Transverse colon (tissue), 4 donors: ENCODE data around the gene SYPL1. TPM values are rescaled to one million over a fixed set of nuclear protein-coding genes. Genes with fewer than 3 reads are reported as not detected.
"Not testable (repeated sequence)": the region's sequence is repeated elsewhere in the genome, so short reads cannot be mapped to it uniquely, and the experiment has no call there.

Source experiments
- DNase-seq: peaks from one replicate; pipeline ENCODE4 v3.0.0-alpha.2; 2019
- H3K27ac ChIP-seq, 4 donors: fragments of 200-600 bp; sonication (generic); 2 replicates each; pipeline ENCODE4 v1.5.1; 2016 to 2018; ENCODE audit warnings: inconsistent platforms in 4 of 4
- H3K27me3 ChIP-seq: fragments of 200-600 bp; sonication (generic); 2 replicates; pipeline ENCODE4 v1.5.1; 2017; ENCODE audit warnings: inconsistent platforms
- H3K36me3 ChIP-seq, 4 donors: fragments of 200-600 bp; sonication (generic); 2 replicates each; pipeline ENCODE4 v1.5.1; 2017 to 2019; ENCODE audit warnings: inconsistent platforms in 4 of 4
- H3K4me1 ChIP-seq, 4 donors: fragments of 200-600 bp; sonication (generic); 2 replicates each; pipeline ENCODE4 v1.5.1; 2017 to 2020; ENCODE audit warnings: inconsistent platforms in 4 of 4
- H3K4me3 ChIP-seq, 4 donors: fragments of 200-600 bp; sonication (generic); 1 replicate in 1 of 4; 2 replicates in 3 of 4; pipeline versions ENCODE4 v1.5.1 to v1.6.1; 2017 to 2019; ENCODE audit warnings: inconsistent platforms in 4 of 4
- H3K9me3 ChIP-seq, 2 donors: fragments of 200-600 bp; sonication (generic); 2 replicates each; pipeline ENCODE4 v1.5.1; 2017 to 2019; ENCODE audit warnings: inconsistent platforms in 2 of 2
- CTCF ChIP-seq, 5 experiments: fragments of 200-600 bp in 3 of 5; fragments of 450-650 bp in 2 of 5; sonication (generic) in 3 of 5; IDR thresholded peaks; 1 replicate in 2 of 5; 2 replicates in 3 of 5; pipeline ENCODE4 v1.5.1; 2016 to 2017; ENCODE audit warnings: antibody characterized with exemption in 5 of 5, inconsistent platforms in 3 of 5, mild to moderate bottlenecking in 2 of 5, moderate library complexity in 1 of 5
- EP300 ChIP-seq: sonication (generic); formaldehyde crosslinking; IDR thresholded peaks from one replicate; pipeline ENCODE4 v1.6.1; 2017; ENCODE audit warnings: antibody characterized with exemption, low read depth
- POLR2A ChIP-seq: fragments of 450-650 bp; IDR thresholded peaks from one replicate; pipeline ENCODE4 v1.6.1; 2016; ENCODE audit warnings: antibody characterized with exemption, mild to moderate bottlenecking, moderate library complexity
- POLR2AphosphoS5 ChIP-seq, 3 donors: sonication (generic); formaldehyde crosslinking; IDR thresholded peaks; one replicate each; pipeline ENCODE4 v1.6.1; 2016; ENCODE audit warnings: antibody characterized with exemption in 3 of 3
- WGBS, 2 donors: methylation state at CpG; one replicate each; pipeline ENCODE4 v1.1.5; 2018; ENCODE audit warnings: low coverage in 1 of 2; 5-methylcytosine and 5-hydroxymethylcytosine counted together
- in situ Hi-C, 4 donors: fragments of 200-750 bp; cut with MboI; loops; one replicate each; pipeline versions ENCODE4 v1.15.0 to v1.15.1; 2017; ENCODE audit warnings: low sequenced_read_pairs in 3 of 4, low pct_ligation_motif_present in 1 of 4, low pct_unique_long_range_greater_than_20kb in 1 of 4
- intact Hi-C: fragments of 100-400 bp; cut with DNase I; formaldehyde crosslinking; loops from one replicate; pipeline ENCODE4 v1.15.1; 2023; ENCODE audit warnings: low total_unique reads
- total RNA-seq, 4 donors: library from RNA; depleted of rRNA; stranded (reverse); fragments of >200 nt; gene quantifications; one replicate each; pipeline ENCODE4 v1.1.0, GENCODE V29; 2016

SYPL1 gene
- total RNA-seq, 4 donors from 2014 or later, result 36.7 to 81.8 (median 59.5) TPM

GRCh38 chr7:106140406-106141173 is 28.5 kb upstream of the SYPL1 start:
- Histone ChIP-seq H3K36me3 (no peaks in the 10 kb centered on the region), H3K9me3 (no peaks in the 10 kb centered on the region), H3K27ac (peak overlapping the region; percentile 41 to 84 (median 74)), H3K4me1 (peaks cover 0 to 19% (median 8%) of the 10 kb centered on the region in 4 donors), H3K27me3 (no peaks in the 10 kb centered on the region), H3K4me3 (no peak overlapping the region)
- DNase-seq, result no peak
- WGBS, 2 donors, result 66 to 81% methylated on average over 3 to 7 of the region's 7 CpGs
- intact Hi-C loops (loop anchor here (5.0 kb wide), 1 partner anchor 73 kb away; no protein-coding TSS in a partner anchor), in situ Hi-C loops (no loop called here)
- TF ChIP-seq POLR2AphosphoS5 (IDR thresholded peaks at IDR 0.05) (no peak), CTCF (IDR thresholded peaks at IDR 0.05) (no peak), EP300 (no peak), POLR2A (no peak)

- peak; percentile 24 for DNase-seq
- Histone ChIP-seq H3K4me1 (peaks cover 0 to 19% (median 8%) of the 10 kb centered on the region in 4 donors), H3K4me3 (no peak overlapping the region), H3K36me3 (no peaks in the 10 kb centered on the region), H3K9me3 (no peaks in the 10 kb centered on the region), H3K27ac (peak overlapping the region; percentile 62 to 84 (median 74)), H3K27me3 (no peaks in the 10 kb centered on the region)
- intact Hi-C loops, result loop anchor here (5.0 kb wide), 1 partner anchor 72 kb away; no protein-coding TSS in a partner anchor
- in situ Hi-C loops, result no loop called here
- 53 to 64% methylated on average over 4 to 8 of the region's 8 CpGs for WGBS, 2 donors
- peak; percentile 87 to 88 (median 87) for TF ChIP-seq POLR2AphosphoS5 (IDR thresholded peaks at IDR 0.05)
- TF ChIP-seq EP300, result peak; percentile 64
- no peak for TF ChIP-seq POLR2A
Observed at GRCh38 chr7:106139265-106140251, 27.4 kb upstream of the SYPL1 start.

GRCh38 chr7:106138776-106139175 is 26.7 kb upstream of the SYPL1 start:
- H3K27me3 ChIP-seq, result no peaks in the 10 kb centered on the region
- WGBS, 2 donors, result 83 to 85% methylated on average over 3 to 6 of the region's 6 CpGs
- peak overlapping the region; percentile 62 to 84 (median 74) for H3K27ac ChIP-seq
- intact Hi-C loops, result no loop called here
- in situ Hi-C loops, result no loop called here
- no peaks in the 10 kb centered on the region for H3K9me3 ChIP-seq
- H3K36me3 ChIP-seq, result no peaks in the 10 kb centered on the region
- H3K4me3 ChIP-seq, result no peak overlapping the region
- H3K4me1 ChIP-seq, result peaks cover 0 to 19% (median 8%) of the 10 kb centered on the region in 4 donors
- TF ChIP-seq EP300 (no peak), CTCF (IDR thresholded peaks at IDR 0.05) (no peak), POLR2AphosphoS5 (IDR thresholded peaks at IDR 0.05) (no peak), POLR2A (no peak)
- no peak for DNase-seq

- intact Hi-C loops, DNase-seq, H3K4me3 ChIP-seq, H3K9me3 ChIP-seq, H3K27me3 ChIP-seq, H3K27ac ChIP-seq, in situ Hi-C loops, H3K36me3 ChIP-seq: not testable (repeated sequence)
- H3K4me1 ChIP-seq, result peaks cover 0 to 19% (median 8%) of the 10 kb centered on the region in 4 donors
Observed at GRCh38 chr7:106138181-106138580, 26.1 kb upstream of the SYPL1 start.

- DNase-seq, result no peak
- in situ Hi-C loops (no loop called here), intact Hi-C loops (no loop called here)
- Histone ChIP-seq H3K9me3 (no peaks in the 10 kb centered on the region), H3K27ac (no peak overlapping the region), H3K27me3 (no peaks in the 10 kb centered on the region), H3K4me1 (peaks cover 0 to 5% (median 3%) of the 10 kb centered on the region in 4 donors), H3K36me3 (no peaks in the 10 kb centered on the region), H3K4me3 (no peak overlapping the region)
- no peak for TF ChIP-seq CTCF (IDR thresholded peaks at IDR 0.05)
- TF ChIP-seq POLR2A, result no peak
- WGBS, 2 donors, result 76 to 80% methylated on average over 3 of the region's 3 CpGs
Observed at GRCh38 chr7:106134241-106134640, 22.1 kb upstream of the SYPL1 start.
